ENCODE results near the gene SLC25A1. TPM values are rescaled to one million over a fixed set of nuclear protein-coding genes. Genes with fewer than 3 reads are reported as not detected.

The SLC25A1 gene
- total RNA-seq, 1 donor from 2014 or later, result 54.8 TPM

DNA sequence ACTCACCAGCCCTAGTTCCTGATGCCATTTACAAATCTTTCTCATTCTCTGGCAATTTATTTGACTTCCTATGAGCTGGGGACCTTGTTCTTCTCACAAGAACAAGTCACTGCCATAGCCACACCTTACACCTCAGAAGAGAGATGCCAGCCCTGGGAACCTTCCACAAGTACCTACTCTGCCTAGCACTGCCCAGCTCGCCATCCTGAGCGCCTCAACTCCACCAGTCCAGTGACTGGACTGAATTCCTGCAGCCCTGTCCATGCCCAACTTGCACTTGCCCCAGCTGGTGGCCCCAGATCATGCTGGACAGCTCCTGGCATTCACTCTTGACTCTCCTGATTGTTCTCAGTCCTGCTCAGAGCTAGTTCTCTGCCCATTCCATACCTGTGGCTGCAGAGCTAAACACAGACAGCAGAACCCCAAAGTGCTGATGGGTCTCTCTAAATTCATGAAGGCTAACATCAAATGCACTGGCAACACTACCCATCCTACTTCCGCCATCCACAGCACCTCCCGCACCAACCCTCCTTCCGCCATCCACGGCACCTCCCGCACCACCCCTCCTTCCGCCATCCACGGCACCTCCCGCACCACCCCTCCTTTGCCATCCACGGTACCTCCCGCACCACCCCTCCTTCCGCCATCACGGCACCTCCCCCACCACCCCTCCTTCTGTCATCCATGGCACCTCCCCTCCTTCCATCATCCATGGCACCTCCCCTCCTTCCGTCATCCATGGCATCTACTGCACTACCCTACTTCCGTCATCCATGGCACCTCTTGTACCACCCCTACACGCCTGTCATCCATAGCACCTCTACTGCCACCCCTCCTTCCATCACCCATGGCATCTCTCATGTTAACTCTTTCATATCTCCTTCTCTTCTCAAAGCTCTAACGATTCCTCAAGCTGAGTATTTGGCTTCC is 23.6 kb upstream of the SLC25A1 start:
- peak; percentile 43 for DNase-seq
- peaks cover 5% of the 10 kb centered on the region for H3K4me1 Mint-ChIP-seq (ENCODE audit: low read depth, unreplicated experiment)
- H3K27me3 Mint-ChIP-seq (ENCODE audit: unreplicated experiment), result peaks cover 10% of the 10 kb centered on the region
- H3K9me3 Mint-ChIP-seq (ENCODE audit: unreplicated experiment), result peaks cover 6% of the 10 kb centered on the region
- H3K4me3 Mint-ChIP-seq (ENCODE audit: unreplicated experiment), result no peak overlapping the region
- H3K36me3 Mint-ChIP-seq (ENCODE audit: unreplicated experiment), result peaks cover 9% of the 10 kb centered on the region
- H3K27ac Mint-ChIP-seq (ENCODE audit: unreplicated experiment), result peak overlapping the region; percentile 52
- no peak for TF ChIP-seq CTCF (IDR thresholded peaks at IDR 0.05; ENCODE audit: partially characterized antibody, unreplicated experiment)

GRCh38 chr22:19201130-19201868 is 22.8 kb upstream of the SLC25A1 start:
- Mint-ChIP-seq H3K27me3 (ENCODE audit: unreplicated experiment) (peaks cover 12% of the 10 kb centered on the region), H3K27ac (ENCODE audit: unreplicated experiment) (no peak overlapping the region), H3K4me3 (ENCODE audit: unreplicated experiment) (no peak overlapping the region), H3K9me3 (ENCODE audit: unreplicated experiment) (peaks cover 7% of the 10 kb centered on the region), H3K36me3 (ENCODE audit: unreplicated experiment) (peaks cover 9% of the 10 kb centered on the region), H3K4me1 (ENCODE audit: low read depth, unreplicated experiment) (peaks cover 9% of the 10 kb centered on the region)
- no peak for TF ChIP-seq CTCF (IDR thresholded peaks at IDR 0.05; ENCODE audit: partially characterized antibody, unreplicated experiment)
- no peak for DNase-seq

DNA sequence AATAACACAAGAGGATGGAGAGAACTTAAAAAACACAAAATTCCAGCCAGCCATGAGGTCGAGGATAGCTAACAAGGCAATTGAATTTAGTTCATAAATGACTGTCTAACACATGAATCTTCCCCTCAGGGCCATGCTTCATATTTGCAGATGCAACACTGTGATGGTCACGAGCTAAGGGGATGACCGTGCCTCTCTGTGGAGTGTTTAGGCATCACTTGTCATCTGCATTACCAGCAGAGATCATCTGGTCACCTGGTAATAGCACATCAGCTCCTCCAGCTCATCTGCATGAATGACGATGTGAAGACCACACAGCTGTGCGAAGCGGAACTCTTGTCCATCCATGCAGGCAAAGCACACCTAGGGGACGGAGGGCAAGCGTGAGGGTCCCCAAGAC is 20.9 kb upstream of the SLC25A1 start:
- Mint-ChIP-seq H3K36me3 (ENCODE audit: unreplicated experiment) (peaks cover 9% of the 10 kb centered on the region), H3K27me3 (ENCODE audit: unreplicated experiment) (peaks cover 12% of the 10 kb centered on the region), H3K4me3 (ENCODE audit: unreplicated experiment) (no peak overlapping the region), H3K9me3 (ENCODE audit: unreplicated experiment) (peaks cover 9% of the 10 kb centered on the region), H3K27ac (ENCODE audit: unreplicated experiment) (no peak overlapping the region), H3K4me1 (ENCODE audit: low read depth, unreplicated experiment) (peaks cover 9% of the 10 kb centered on the region)
- TF ChIP-seq CTCF (IDR thresholded peaks at IDR 0.05; ENCODE audit: partially characterized antibody, unreplicated experiment), result no peak
- DNase-seq, result no peak

DNA sequence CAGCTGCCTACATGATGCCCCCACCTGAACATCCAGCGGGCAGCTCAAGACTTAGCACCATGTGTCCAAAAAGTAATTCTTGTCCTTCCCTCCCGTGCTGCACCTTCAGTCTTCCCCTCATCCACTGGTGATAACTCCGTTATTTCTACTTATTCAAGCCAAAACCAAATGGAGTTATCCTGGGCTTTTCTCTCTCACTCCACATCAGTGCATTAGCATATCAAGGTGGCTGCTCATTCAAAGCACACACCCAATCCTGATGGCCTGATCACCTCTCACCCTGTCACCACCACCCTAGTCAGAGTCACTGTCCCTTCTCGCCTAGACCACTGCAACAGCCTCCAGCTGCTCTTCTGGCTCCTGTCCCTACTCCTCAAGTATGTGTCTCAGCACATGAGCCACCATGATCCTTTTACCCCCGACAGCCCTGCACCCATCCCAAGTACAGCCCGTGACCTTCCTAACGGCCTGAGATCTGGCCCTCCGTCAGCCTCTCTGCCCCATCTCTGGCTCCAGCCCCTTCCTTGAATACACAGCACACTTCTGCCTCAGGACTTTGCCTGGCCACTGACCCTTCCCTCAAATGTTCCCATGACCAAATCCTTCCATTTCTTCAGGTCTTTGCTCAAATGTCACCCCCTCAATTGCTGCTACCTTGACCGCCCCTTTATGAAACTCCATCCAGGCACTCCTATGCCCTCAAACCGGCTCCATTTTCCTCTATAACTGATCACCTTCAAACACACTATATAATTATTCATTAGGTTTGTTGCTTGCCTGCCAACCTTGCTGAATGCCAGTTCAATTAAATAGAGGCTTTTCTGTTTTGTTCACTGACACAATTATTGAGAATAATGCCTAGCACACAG is 19.7 kb upstream of the SLC25A1 start:
- peaks cover 8% of the 10 kb centered on the region for H3K9me3 Mint-ChIP-seq (ENCODE audit: unreplicated experiment)

More for the DNA sequence above, 19.7 kb upstream of the SLC25A1 start:
- Mint-ChIP-seq H3K36me3 (ENCODE audit: unreplicated experiment) (peaks cover 14% of the 10 kb centered on the region), H3K4me3 (ENCODE audit: unreplicated experiment) (no peak overlapping the region), H3K27me3 (ENCODE audit: unreplicated experiment) (peaks cover 12% of the 10 kb centered on the region), H3K27ac (ENCODE audit: unreplicated experiment) (no peak overlapping the region), H3K4me1 (ENCODE audit: low read depth, unreplicated experiment) (peaks cover 9% of the 10 kb centered on the region)
- TF ChIP-seq CTCF (IDR thresholded peaks at IDR 0.05; ENCODE audit: partially characterized antibody, unreplicated experiment), result no peak
- no peak for DNase-seq
